PC-3 (cell line): ENCODE results near the gene FLNA. TPM values are rescaled to one million over a fixed set of nuclear protein-coding genes. Genes with fewer than 3 reads are reported as not detected.
"Not testable (repeated sequence)": the region's sequence is repeated elsewhere in the genome, so short reads cannot be mapped to it uniquely, and the experiment has no call there.

Source experiments
- ATAC-seq: fragments of 200-7000 bp; cut with Tn5 transposase; 2 replicates; pipeline ENCODE4 v1.9.1; 2020; ENCODE audit warnings: mild to moderate bottlenecking, moderate library complexity
- BruUV-seq: library from RNA; stranded (reverse); fragments of 400-500 nt; replicated peaks from 2 replicates; lab custom pipeline; 2021; lab: Mats Ljungman, UMichigan
- CTCF ChIA-PET: fragments of 300-600 bp; sonication (Branson Sonifier 250); formaldehyde crosslinking; loops from one replicate; lab custom pipeline; 2022; ENCODE audit warnings: antibody characterized with exemption; lab: Charles Lee
- POLR2A ChIA-PET: fragments of 300-600 bp; sonication (Branson Sonifier 250); formaldehyde crosslinking; loops from one replicate; lab custom pipeline; 2022; ENCODE audit warnings: antibody characterized with exemption; ENCODE audit not compliant: unreplicated experiment; lab: Charles Lee
- DNase-seq: peaks from one replicate; pipeline ENCODE4 v3.0.0-alpha.2; 2015
- H2AFZ ChIP-seq: fragments of 300-600 bp; sonication (generic); 2 replicates; pipeline ENCODE4 v1.6.0; 2016; ENCODE audit warnings: antibody characterized with exemption, low read length
- H3F3A ChIP-seq: fragments of 300-600 bp; sonication (generic); one replicate; pipeline ENCODE4 v1.6.0; 2017; ENCODE audit warnings: antibody characterized with exemption, low read length, control low read depth, mild to moderate bottlenecking; ENCODE audit not compliant: unreplicated experiment
- H3K27ac ChIP-seq: fragments of 300-600 bp; sonication (generic); 2 replicates; pipeline ENCODE4 v1.5.1; 2016; ENCODE audit warnings: mild to moderate bottlenecking, low read length
- H3K27me3 ChIP-seq: fragments of 300-600 bp; sonication (generic); 2 replicates; pipeline ENCODE4 v1.6.1; 2016; ENCODE audit warnings: low read length, mixed read lengths
- H3K36me3 ChIP-seq: fragments of 300-600 bp; sonication (generic); 2 replicates; pipeline ENCODE4 v1.6.1; 2016; ENCODE audit warnings: low read depth, mixed run types, low read length, mixed read lengths
- H3K4me1 ChIP-seq: fragments of 300-600 bp; sonication (generic); 2 replicates; pipeline ENCODE4 v1.5.1; 2016; ENCODE audit warnings: low read length; ENCODE audit not compliant: insufficient read depth
- H3K4me2 ChIP-seq: fragments of 300-600 bp; sonication (generic); 2 replicates; pipeline ENCODE4 v1.6.0; 2016; ENCODE audit warnings: low read length
- H3K4me3 ChIP-seq: fragments of 300-600 bp; sonication (generic); 2 replicates; pipeline ENCODE4 v1.5.1; 2016; ENCODE audit warnings: mild to moderate bottlenecking, low read length, mixed read lengths
- H3K79me2 ChIP-seq: fragments of 300-600 bp; sonication (generic); 2 replicates; pipeline ENCODE4 v1.6.1; 2017; ENCODE audit warnings: low read length, mixed read lengths
- H3K9ac ChIP-seq: fragments of 300-600 bp; sonication (generic); 2 replicates; pipeline ENCODE4 v1.6.0; 2016; ENCODE audit warnings: mild to moderate bottlenecking, low read length
- H3K9me2 ChIP-seq: fragments of 300-600 bp; sonication (generic); replicated peaks from 2 replicates; pipeline ENCODE4 v1.6.1; 2016; ENCODE audit warnings: mixed run types, low read length, mixed read lengths
- H3K9me3 ChIP-seq: fragments of 300-600 bp; sonication (generic); 2 replicates; pipeline ENCODE4 v1.6.1; 2016; ENCODE audit warnings: low read length, mixed read lengths
- H4K20me1 ChIP-seq: fragments of 300-600 bp; sonication (generic); 2 replicates; pipeline ENCODE4 v1.6.1; 2016; ENCODE audit warnings: low read length, mixed read lengths
- EZH2 ChIP-seq: fragments of 300-600 bp; sonication (generic); IDR thresholded peaks from one replicate; pipeline ENCODE4 v1.6.1; 2017; ENCODE audit warnings: antibody characterized with exemption, mild to moderate bottlenecking, low read length; ENCODE audit not compliant: unreplicated experiment
- EZH2phosphoT487 ChIP-seq: fragments of 300-600 bp; sonication (generic); IDR thresholded peaks from 2 replicates; pipeline ENCODE4 v1.6.1; 2018; ENCODE audit warnings: mild to moderate bottlenecking, antibody characterized with exemption, low read length, borderline replicate concordance
- intact Hi-C: fragments of 100-400 bp; cut with micrococcal nuclease; formaldehyde crosslinking; loops from 2 replicates; pipeline ENCODE4 v1.9.0; 2023
- total RNA-seq: library from RNA; depleted of rRNA; stranded (reverse); fragments of >200 nt; gene quantifications from 2 replicates; pipeline ENCODE4 v1.2.3, GENCODE V29; 2014; rRNA removed
- TF ChIP-seq, protein P1 (sequence below): fragments of 300-600 bp; sonication (generic); conservative IDR thresholded peaks from 2 replicates; pipeline ENCODE4 v1.5.1; 2017; ENCODE audit warnings: antibody characterized with exemption, low read depth, mild to moderate bottlenecking, low read length

FLNA gene
- total RNA-seq, 1 experiment from 2014 or later, result 2,058 TPM

DNA sequence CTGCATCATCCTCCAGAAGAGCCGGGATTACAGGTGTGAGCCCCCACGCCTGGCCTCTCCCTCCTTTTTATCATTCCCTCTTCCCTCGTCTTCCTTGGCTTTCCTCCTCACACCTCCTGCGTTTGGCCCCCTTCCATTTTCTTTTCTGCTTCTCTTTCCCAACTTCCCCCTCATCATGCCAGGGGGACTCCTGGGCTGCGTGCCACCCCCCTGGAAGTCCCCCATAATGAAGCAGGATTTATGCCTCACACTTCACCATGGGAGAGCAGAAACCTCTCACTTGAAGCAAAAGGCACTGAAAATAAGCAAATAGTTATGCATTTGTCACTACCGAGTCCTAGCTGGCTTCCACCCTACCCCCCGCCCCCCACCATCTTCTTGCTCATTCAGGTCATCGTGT is 71.0 kb downstream of the FLNA start:
- Histone ChIP-seq H3F3A (no peaks in the 10 kb centered on the region), H3K9me3 (no peaks in the 10 kb centered on the region), H2AFZ (no peak overlapping the region), H3K27ac (no peak overlapping the region), H3K4me2 (no peak overlapping the region), H3K4me1 (no peaks in the 10 kb centered on the region), H3K27me3 (no peaks in the 10 kb centered on the region), H3K4me3 (no peak overlapping the region), H3K9ac (no peak overlapping the region), H3K9me2 (no peaks in the 10 kb centered on the region), H3K79me2 (no peaks in the 10 kb centered on the region), H3K36me3 (no peaks in the 10 kb centered on the region), H4K20me1 (no peaks in the 10 kb centered on the region)
- BruUV-seq, result no TSS peak
- ChIA-PET POLR2A (no interaction called here), CTCF (no interaction called here)
- intact Hi-C loops, result no loop called here
- no peak for DNase-seq
- no peak for ATAC-seq
- TF ChIP-seq, protein P1, sequence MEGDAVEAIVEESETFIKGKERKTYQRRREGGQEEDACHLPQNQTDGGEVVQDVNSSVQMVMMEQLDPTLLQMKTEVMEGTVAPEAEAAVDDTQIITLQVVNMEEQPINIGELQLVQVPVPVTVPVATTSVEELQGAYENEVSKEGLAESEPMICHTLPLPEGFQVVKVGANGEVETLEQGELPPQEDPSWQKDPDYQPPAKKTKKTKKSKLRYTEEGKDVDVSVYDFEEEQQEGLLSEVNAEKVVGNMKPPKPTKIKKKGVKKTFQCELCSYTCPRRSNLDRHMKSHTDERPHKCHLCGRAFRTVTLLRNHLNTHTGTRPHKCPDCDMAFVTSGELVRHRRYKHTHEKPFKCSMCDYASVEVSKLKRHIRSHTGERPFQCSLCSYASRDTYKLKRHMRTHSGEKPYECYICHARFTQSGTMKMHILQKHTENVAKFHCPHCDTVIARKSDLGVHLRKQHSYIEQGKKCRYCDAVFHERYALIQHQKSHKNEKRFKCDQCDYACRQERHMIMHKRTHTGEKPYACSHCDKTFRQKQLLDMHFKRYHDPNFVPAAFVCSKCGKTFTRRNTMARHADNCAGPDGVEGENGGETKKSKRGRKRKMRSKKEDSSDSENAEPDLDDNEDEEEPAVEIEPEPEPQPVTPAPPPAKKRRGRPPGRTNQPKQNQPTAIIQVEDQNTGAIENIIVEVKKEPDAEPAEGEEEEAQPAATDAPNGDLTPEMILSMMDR, result no peak
- no peak for TF ChIP-seq EZH2
- no peak for TF ChIP-seq EZH2phosphoT487

DNA sequence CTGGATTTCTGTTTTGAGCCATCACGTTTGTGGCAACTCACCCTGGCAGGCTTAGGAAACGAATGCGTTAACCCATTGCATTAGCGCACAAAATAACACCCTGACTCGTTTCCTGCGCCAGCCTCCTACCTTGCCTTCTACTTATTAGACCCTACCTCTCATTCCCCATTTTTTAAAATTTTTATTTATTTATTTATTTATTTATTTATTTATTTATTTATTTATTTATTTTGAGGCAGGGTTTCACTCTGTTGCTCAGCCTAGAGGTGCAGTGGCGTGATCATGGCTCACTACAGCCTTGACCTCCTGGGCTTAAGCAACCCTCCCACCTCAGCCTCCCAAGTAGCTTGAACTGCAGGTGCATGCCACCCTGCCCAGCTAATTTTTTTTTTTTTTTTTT is 71.4 kb downstream of the FLNA start:
- H4K20me1 ChIP-seq, BruUV-seq, H2AFZ ChIP-seq, H3K9ac ChIP-seq, ATAC-seq, DNase-seq, H3K4me1 ChIP-seq, H3K9me2 ChIP-seq, H3K79me2 ChIP-seq, intact Hi-C loops, POLR2A ChIA-PET, H3K4me3 ChIP-seq, H3K4me2 ChIP-seq, H3K27ac ChIP-seq, H3K9me3 ChIP-seq, H3K36me3 ChIP-seq, H3K27me3 ChIP-seq, H3F3A ChIP-seq: not testable (repeated sequence)
- CTCF ChIA-PET, result interaction anchor here (0.6 kb wide), 1 partner anchor 205 kb away, joined by 9 read pairs; no protein-coding TSS in a partner anchor

DNA sequence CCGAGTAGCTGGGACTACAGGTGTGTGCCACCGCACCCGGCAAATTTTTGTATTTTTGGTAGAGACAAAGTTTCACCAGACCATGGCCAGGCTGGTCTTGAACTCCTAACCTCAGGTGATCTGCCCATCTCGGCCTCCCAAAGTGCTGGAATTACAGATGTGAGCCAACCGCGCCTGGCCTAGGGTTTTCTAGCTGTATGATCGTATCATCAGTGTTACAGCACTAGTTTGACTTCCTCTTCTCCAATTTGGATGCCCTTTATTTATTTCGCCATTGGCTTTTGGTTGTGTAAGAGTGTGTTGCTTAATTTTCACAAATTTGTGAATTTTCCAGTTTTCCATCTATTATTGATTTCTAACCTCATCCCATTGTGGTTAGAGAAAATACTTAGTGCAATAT is 73.6 kb downstream of the FLNA start:
- no peaks in the 10 kb centered on the region for H4K20me1 ChIP-seq
- intact Hi-C loops, result no loop called here
- no peak for TF ChIP-seq EZH2phosphoT487
- TF ChIP-seq, protein P1, result no peak
- TF ChIP-seq EZH2, result no peak
- no peaks in the 10 kb centered on the region for H3K79me2 ChIP-seq
- H3K36me3 ChIP-seq, result no peaks in the 10 kb centered on the region
- H3F3A ChIP-seq, result no peaks in the 10 kb centered on the region
- no peak overlapping the region for H2AFZ ChIP-seq
- H3K27ac ChIP-seq, result no peak overlapping the region
- POLR2A ChIA-PET, result no interaction called here
- CTCF ChIA-PET, result no interaction called here
- H3K9me3 ChIP-seq, result no peaks in the 10 kb centered on the region
- BruUV-seq, result no TSS peak
- H3K4me2 ChIP-seq, result no peak overlapping the region
- H3K4me3 ChIP-seq, result no peak overlapping the region
- ATAC-seq (no peak), DNase-seq (no peak)
- H3K4me1 ChIP-seq, result no peaks in the 10 kb centered on the region
- H3K27me3 ChIP-seq, result no peaks in the 10 kb centered on the region
- no peaks in the 10 kb centered on the region for H3K9me2 ChIP-seq
- no peak overlapping the region for H3K9ac ChIP-seq

Other genes starting within 250 kb of the FLNA start
- gene OPN1LW, start 230.4 kb downstream of the FLNA start, total RNA-seq, result not detected in 2 replicates
- not detected in 2 replicates for gene OPN1MW, start 192.0 kb downstream of the FLNA start, total RNA-seq
- gene OPN1MW2, start 154.9 kb downstream of the FLNA start, total RNA-seq, result not detected in 2 replicates
- not detected in 2 replicates for gene OPN1MW3, start 117.1 kb downstream of the FLNA start, total RNA-seq
- 0.11 TPM in 1 of 2 replicates, not detected in the other for gene TEX28, start 79.5 kb downstream of the FLNA start, total RNA-seq
- gene TKTL1, start 78.8 kb downstream of the FLNA start, total RNA-seq, result not detected in 2 replicates
- gene EMD, start 4.7 kb upstream of the FLNA start, total RNA-seq, result 46.8 and 49.0 TPM in 2 replicates
- gene RPL10, start 23.7 kb upstream of the FLNA start, total RNA-seq, result 2,879 and 3,401 TPM in 2 replicates
- 29.8 TPM in 2 replicates for gene DNASE1L1, start 34.6 kb upstream of the FLNA start, total RNA-seq
- 39.4 and 41.5 TPM in 2 replicates for gene TAFAZZIN, start 36.9 kb upstream of the FLNA start, total RNA-seq
- 68.7 and 94.0 TPM in 2 replicates for gene ATP6AP1, start 54.0 kb upstream of the FLNA start, total RNA-seq
- gene GDI1, start 62.5 kb upstream of the FLNA start, total RNA-seq, result 96.1 and 97.1 TPM in 2 replicates
- gene FAM50A, start 69.5 kb upstream of the FLNA start, total RNA-seq, result 53.8 and 76.7 TPM in 2 replicates
- gene PLXNA3, start 83.6 kb upstream of the FLNA start, total RNA-seq, result 5.3 and 21.8 TPM in 2 replicates
- gene LAGE3, start 104.6 kb upstream of the FLNA start, total RNA-seq, result 82.8 and 87.4 TPM in 2 replicates
- 92.3 and 101 TPM in 2 replicates for gene UBL4A, start 112.0 kb upstream of the FLNA start, total RNA-seq
- gene SLC10A3, start 116.0 kb upstream of the FLNA start, total RNA-seq, result 42.1 and 50.6 TPM in 2 replicates
- gene FAM3A, start 141.6 kb upstream of the FLNA start, total RNA-seq, result 69.2 and 88.0 TPM in 2 replicates
- 121 and 147 TPM in 2 replicates for gene G6PD, start 172.2 kb upstream of the FLNA start, total RNA-seq
- 34.3 and 39.6 TPM in 2 replicates for gene IKBKG, start 173.0 kb upstream of the FLNA start, total RNA-seq
- not detected in 2 replicates for gene CTAG1A, start 210.5 kb upstream of the FLNA start, total RNA-seq
- gene CTAG1B, start 244.6 kb upstream of the FLNA start, total RNA-seq, result not detected in 2 replicates